HG03565 (cell line): ENCODE measurements around the gene BEAN1.
"Not testable (repeated sequence)": the region's sequence is repeated elsewhere in the genome, so short reads cannot be mapped to it uniquely, and the experiment has no call there.

ENCODE experiments used
- ATAC-seq: cut with Tn5 transposase; IDR thresholded peaks from one replicate; pipeline ENCODE4 v1.9.1; 2021; ENCODE audit warnings: mild to moderate bottlenecking, moderate library complexity; ENCODE audit not compliant: unreplicated experiment

Gene BEAN1

DNA sequence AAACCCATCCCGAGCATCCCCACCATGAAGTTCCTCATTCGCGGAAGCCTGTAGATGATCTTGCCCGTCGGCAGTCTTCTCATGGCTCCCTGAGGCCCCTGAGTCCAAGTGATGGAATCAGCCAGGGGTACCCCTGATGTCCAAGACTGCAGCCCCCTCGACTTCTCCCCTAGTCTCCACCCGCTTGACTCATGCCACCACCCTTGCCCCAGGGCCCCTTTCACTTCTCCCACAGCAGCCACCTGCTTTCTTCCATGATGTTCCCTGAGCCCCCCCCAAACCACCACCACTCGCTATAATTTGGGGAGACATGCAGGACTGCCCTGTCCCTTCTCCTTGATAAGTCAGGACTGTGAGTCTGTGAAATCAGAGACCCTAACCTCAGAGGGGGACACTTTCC lies 11.4 kb downstream of the BEAN1 start:
- ATAC-seq: no peak

DNA sequence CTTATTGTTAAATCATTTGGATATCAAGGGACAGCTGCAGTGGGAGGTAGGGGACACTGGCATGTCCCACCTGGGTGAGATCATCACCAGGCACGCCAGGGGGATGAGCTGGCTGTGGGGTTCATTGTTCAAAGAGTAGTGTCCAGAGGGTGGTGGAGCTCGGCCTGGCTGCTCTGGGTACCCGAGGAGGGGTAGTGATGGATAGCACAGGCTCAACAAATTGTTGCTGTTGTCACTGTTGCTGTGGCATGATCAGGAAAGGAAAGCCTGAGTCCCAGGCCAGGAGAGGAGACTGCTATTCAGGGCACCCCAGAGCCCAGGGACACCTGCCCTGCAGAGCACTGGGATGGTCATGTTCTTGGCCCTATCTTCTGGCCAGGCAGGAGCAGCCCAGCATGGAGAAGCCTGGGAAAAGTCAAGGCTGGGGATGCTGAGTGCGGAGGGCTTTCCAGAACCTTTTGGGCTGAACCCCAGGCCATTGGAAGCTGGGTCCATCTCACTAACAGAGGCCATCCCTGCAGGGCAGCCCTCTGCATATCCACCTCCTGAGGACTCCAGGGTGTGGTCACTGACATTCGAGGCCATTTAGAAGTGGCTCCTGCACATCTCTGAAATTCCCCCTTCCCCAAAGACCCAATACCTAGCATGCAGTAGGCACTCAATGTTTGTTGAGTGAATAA lies 12.1 kb downstream of the BEAN1 start:
- ATAC-seq: no peak

- ATAC-seq: no peak
These were observed 13.2 kb downstream of the BEAN1 start for GRCh38 chr16:66440271-66440802.

GRCh38 chr16:66440970-66441369 lies 13.9 kb downstream of the BEAN1 start:
- ATAC-seq: no peak

- ATAC-seq: no peak
These were observed 14.7 kb downstream of the BEAN1 start for GRCh38 chr16:66441586-66442375.

DNA sequence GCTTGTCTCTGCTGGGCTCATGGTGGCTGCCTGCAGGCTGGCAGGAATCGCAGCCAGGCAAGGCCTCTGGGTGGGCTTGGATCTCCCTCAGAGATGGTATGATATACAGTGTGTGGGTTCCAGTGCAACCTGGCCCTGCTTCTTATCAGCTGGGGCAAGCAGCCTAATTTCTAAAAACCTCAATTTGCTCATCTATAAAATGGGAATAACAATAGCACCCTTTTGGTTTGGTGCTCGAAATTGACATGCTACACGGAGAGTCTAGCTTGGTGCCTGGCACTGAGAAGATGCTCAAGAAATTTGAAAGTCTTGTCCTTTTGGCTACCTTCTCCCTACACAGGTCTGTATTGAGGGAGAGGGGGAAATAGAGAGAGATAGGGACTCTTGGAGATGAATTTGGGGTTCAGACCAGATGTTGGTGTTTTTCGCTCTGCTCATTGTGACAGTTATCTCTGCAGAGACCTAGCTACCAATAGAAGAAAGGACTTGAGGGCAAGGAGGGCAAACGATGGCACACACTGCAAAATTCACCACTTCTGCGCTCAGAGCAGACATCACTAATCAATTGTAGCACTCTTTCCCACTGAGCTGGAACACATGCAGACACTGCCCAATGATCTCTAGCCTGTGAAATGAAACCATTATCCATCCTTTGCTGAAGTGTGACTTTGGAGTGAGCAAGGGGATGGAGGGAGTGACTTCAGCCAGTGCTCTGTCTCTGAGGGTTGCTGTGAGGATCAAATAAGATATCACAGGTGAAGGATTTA lies 15.6 kb downstream of the BEAN1 start:
- no peak for ATAC-seq

DNA sequence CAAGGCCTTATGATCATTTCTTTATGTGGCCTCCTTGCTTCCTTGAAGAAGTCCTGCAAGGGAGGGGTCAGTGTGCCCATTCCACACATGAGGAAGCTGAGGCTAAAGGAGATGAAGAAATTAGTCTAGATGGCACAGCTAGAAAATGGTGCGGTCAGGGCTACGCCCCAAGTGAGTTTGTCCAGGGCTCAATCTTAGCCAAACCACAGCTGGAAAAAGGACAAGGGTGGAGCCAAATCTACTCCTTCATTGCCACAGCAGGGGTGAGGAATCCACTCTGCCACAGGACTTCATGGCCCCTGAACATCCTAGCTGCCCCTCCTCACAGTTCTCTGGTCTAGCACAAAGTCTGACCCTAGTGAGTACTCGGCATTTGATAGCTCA lies 16.2 kb downstream of the BEAN1 start:
- no peak for ATAC-seq

DNA sequence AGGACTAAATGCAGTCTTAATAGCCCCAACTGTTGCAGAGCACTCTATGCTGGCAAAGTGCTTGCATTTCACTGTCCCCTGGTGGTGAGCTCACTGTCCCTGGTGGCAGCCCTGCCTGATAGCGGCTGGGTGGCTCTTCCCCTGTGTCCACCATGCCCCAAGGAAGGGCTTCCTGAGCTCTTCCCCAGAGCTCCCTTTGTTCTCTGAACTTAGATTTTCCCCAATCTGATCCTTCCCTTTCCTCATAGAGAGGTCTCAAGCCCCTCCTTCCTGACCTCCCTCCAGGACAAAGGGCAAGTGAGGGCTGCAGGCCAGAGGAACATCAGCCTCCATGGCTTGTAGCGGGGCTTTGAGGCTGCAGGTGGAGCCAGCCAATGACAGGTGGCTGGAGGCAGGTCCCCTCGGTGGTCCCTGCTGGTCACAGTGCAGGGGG lies 17.0 kb downstream of the BEAN1 start:
- no peak for ATAC-seq

DNA sequence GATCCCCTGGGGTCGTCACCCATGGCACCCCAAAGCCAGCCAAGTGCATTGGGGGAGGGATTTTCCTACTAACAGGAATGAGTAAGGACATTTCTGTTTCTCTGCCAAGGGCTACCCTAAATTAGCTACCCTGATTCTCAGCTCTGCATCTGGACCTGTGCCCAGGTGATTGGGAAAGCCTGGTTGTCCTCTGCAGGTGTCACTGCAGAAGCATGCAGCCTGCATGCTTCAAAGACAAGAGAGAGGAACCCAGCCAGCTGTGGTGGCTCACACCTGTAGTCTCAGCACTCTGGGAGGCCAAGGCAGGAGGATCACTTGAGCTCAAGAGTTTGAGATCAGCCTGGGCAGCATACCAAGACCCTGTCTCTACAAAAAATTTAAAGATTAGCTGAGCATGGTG lies 19.6 kb downstream of the BEAN1 start:
- ATAC-seq: no peak

- no peak for ATAC-seq
These were observed 20.4 kb downstream of the BEAN1 start for GRCh38 chr16:66447491-66447890.

- no peak for ATAC-seq
These were observed 24.5 kb downstream of the BEAN1 start for GRCh38 chr16:66451548-66451947.

- ATAC-seq: not testable (repeated sequence)
These were observed 26.1 kb downstream of the BEAN1 start for GRCh38 chr16:66453230-66453629.

GRCh38 chr16:66454751-66455150 lies 27.7 kb downstream of the BEAN1 start:
- no peak for ATAC-seq

GRCh38 chr16:66455970-66456369 lies 28.9 kb downstream of the BEAN1 start:
- ATAC-seq: no peak

DNA sequence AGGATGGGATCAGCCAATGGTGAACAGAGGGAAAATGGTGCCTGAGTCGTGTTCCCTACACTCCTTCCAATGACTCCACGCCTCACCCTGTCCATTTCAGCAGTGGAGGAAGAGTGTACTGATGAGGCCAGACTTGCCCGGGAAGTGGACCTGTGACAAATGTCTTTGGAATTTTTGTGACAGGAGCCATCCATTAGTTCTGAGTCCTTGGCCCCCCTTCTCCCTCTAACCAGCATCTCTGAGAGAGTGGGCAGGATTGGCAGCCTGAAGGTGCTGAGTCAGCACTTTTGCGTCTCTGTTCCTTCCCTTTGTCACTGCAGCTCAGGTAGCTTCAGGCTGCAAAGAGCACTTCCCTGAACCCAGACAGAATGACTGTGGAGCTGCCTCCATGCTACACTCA lies 30.8 kb downstream of the BEAN1 start:
- no peak for ATAC-seq

GRCh38 chr16:66458292-66458691 lies 31.2 kb downstream of the BEAN1 start:
- no peak for ATAC-seq

DNA sequence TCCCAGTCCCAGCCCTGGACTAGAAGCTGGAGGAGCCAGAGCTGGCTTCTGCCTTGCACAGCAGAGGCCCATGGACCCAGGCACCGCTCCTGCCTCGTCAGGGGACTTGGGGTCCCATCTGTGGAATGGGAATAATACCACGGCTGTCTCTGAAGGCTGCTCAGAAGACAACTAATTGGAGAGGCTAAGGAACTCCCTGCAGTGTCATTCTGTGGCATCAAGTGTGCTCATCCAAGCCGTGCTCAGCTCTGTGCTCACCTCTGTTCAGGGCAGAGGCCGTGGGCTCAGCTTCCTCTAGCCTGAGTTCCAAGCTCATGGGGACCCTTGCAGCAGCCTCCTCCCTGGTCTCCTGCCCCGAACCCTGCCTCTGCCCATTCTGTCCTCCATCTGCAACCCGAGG lies 31.8 kb downstream of the BEAN1 start:
- ATAC-seq: no peak

GRCh38 chr16:66459878-66460277 lies 32.8 kb downstream of the BEAN1 start:
- no peak for ATAC-seq

- no peak for ATAC-seq
These were observed 33.6 kb downstream of the BEAN1 start for GRCh38 chr16:66460703-66461102.

DNA sequence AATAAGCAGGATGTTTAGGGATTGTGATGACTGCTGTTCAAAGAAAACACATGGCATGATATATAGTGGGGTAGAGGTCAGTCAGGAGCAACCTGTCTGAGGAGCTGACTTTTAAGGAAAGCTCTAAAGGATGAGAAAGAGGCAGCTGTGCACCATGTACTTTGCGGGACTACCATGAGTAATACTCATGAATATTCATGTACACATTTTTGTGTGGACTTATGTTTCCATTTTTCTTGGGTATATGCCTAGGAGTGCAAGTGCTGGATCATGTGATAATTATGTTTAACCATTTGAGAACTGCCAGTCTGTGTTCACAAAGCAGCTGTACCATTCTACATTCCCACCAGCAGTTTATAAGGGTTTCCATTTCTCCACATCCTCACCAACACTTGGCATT lies 35.8 kb downstream of the BEAN1 start:
- ATAC-seq: no peak

DNA sequence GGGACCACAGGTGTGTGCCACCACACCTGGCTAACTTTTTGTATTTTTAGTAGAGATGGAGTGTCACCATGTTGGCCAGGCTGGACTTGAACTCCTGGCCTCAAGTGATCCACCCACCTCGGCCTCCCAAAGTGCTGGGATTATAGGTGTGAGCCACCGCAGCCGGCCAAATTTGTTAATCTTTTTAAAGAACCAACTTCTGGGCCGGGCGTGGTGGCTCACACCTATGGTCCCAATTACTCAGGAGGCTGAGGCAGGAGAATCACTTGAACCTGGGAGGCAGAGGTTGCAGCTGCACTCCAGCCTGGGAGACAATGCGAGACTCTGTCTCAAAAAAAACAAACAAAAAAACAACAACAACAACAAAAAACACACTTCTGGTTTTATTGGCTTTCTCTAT lies 38.9 kb downstream of the BEAN1 start:
- ATAC-seq: not testable (repeated sequence)
